ENCODE data around the gene FRY.

The FRY gene

DNA sequence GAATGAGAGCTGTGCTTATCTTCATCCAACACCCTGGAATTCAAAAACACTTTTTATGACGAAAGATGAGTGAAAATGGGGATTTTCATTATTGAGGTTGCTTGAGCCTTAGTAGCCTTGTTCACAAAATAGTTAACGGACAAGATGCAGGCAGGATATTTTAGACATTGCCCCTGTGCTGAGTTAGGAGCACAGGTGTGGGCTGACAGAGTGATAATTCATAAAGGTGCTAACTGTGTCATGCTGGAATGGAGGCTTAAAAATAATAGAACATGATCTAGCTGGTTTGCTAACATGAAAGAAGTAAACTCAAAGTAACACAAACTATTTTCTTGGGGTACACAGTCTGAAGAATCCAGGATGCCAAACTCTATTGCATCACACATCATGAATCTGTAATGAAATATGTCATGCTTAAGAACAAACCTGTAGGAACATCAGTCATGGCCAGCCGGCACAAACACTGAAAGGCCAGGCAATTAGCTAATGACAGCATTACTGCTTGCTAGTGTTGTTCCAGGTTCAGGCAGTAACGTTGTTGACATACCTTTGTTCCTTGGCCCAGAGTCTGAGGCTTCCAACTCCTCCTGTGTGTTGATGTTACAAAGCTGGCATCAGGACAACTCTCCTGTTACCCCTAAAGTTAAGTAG is 55.3 kb downstream of the FRY start:
- CTCF ChIA-PET: no interaction called here
- POLR2A ChIA-PET: no interaction called here
- no peak for TF ChIP-seq ARNT (IDR thresholded peaks at IDR 0.05)
- TF ChIP-seq SP1 (IDR thresholded peaks at IDR 0.05): no peak
- TF ChIP-seq ELF4 (IDR thresholded peaks at IDR 0.05): no peak
- no peak for TF ChIP-seq FOXK2 (IDR thresholded peaks at IDR 0.05)
- no peak for TF ChIP-seq LEF1 (IDR thresholded peaks at IDR 0.05; ENCODE audit: borderline replicate concordance)
- TF ChIP-seq CTBP1 (IDR thresholded peaks at IDR 0.05; ENCODE audit: borderline replicate concordance): no peak
- TF ChIP-seq NFRKB (IDR thresholded peaks at IDR 0.05): no peak
- TF ChIP-seq FOXA1 (IDR thresholded peaks at IDR 0.05): no peak
- TF ChIP-seq, protein P1, sequence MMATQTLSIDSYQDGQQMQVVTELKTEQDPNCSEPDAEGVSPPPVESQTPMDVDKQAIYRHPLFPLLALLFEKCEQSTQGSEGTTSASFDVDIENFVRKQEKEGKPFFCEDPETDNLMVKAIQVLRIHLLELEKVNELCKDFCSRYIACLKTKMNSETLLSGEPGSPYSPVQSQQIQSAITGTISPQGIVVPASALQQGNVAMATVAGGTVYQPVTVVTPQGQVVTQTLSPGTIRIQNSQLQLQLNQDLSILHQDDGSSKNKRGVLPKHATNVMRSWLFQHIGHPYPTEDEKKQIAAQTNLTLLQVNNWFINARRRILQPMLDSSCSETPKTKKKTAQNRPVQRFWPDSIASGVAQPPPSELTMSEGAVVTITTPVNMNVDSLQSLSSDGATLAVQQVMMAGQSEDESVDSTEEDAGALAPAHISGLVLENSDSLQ (IDR thresholded peaks at IDR 0.05): no peak
- no peak for TF ChIP-seq HDGF (IDR thresholded peaks at IDR 0.05; ENCODE audit: borderline replicate concordance)
- no peak for TF ChIP-seq ZNF384 (IDR thresholded peaks at IDR 0.05)
- TF ChIP-seq TARDBP (IDR thresholded peaks at IDR 0.05): no peak
- no peak for TF ChIP-seq L3MBTL2 (conservative IDR thresholded peaks at IDR 0.05)
- no peak for DNase-seq (ENCODE audit: extremely low spot score)

DNA sequence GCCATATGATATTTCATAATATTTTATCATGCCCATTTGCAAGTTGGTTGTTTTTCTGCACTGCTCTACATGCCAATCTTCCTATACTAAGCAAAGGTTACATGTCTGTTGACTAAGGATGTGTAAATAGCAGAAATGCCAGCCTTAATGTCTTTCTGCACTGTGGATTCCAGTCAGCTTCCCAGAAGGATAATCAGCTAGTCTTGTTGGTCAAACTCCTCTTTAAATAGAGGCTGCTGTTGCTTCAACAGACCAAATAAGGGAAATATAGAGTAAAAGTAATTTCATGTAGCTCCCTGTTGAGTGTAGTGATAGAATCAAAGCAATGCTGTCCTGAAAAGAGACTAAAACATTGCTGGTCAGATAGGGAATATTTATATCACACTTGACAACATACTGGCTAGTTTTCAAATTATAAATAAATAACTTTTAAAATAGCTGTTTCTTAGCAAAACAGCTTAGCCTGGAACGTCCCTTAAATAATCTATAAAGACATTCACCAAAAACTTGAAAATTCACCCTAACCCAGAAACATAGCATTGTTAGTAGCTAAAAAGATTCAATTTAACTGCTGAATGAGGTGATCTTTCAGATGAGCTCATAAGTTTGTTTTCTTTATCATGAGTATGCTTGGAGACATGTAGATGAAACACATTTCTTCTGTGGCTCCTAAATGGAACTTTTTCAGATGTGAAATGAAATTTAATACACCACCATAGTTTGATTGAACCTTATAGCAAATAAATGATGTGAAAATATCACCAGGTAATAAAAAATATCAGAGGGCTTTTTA is 56.6 kb downstream of the FRY start:
- no peak for DNase-seq (ENCODE audit: extremely low spot score)
- POLR2A ChIA-PET: no interaction called here
- CTCF ChIA-PET: no interaction called here
- TF ChIP-seq BHLHE40 (IDR thresholded peaks at IDR 0.05; ENCODE audit: borderline replicate concordance) (no peak), CTBP1 (IDR thresholded peaks at IDR 0.05; ENCODE audit: borderline replicate concordance) (no peak), NFRKB (IDR thresholded peaks at IDR 0.05) (no peak), SUZ12 (IDR thresholded peaks at IDR 0.05) (no peak), ARNT (IDR thresholded peaks at IDR 0.05) (no peak), LEF1 (IDR thresholded peaks at IDR 0.05; ENCODE audit: borderline replicate concordance) (no peak), FOXK2 (IDR thresholded peaks at IDR 0.05) (no peak), HDGF (IDR thresholded peaks at IDR 0.05; ENCODE audit: borderline replicate concordance) (no peak), SP1 (IDR thresholded peaks at IDR 0.05) (no peak), ZNF384 (IDR thresholded peaks at IDR 0.05) (no peak), L3MBTL2 (conservative IDR thresholded peaks at IDR 0.05) (no peak), FOXA1 (IDR thresholded peaks at IDR 0.05) (no peak), FOXM1 (IDR thresholded peaks at IDR 0.05; ENCODE audit: borderline replicate concordance) (no peak), TARDBP (IDR thresholded peaks at IDR 0.05) (no peak)
- TF ChIP-seq, protein P1 (IDR thresholded peaks at IDR 0.05): no peak

DNA sequence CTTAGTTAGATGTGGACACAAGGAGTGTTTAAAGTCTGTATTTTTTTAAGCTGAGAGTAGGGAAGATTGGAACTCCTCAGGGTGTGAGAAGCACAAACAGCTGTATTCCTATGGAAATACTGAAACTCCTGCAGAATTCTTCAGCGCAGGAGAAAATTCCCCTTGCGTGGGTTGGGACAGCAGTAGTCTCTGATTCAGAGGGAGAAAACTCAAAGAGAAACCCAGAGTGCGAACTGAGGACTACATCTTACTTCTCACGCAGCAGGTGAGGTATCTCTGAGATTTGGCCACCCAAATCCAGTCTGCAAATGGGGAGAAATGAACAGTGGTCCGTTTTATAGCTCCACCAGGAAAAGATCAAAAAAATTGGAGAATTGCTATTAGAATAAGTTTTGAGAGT is 60.9 kb downstream of the FRY start:
- no peak for TF ChIP-seq ELF4 (IDR thresholded peaks at IDR 0.05)
- TF ChIP-seq, protein P1 (IDR thresholded peaks at IDR 0.05): no peak
- no peak for TF ChIP-seq ARNT (IDR thresholded peaks at IDR 0.05)
- TF ChIP-seq FOXM1 (IDR thresholded peaks at IDR 0.05; ENCODE audit: borderline replicate concordance): no peak
- TF ChIP-seq FOXK2 (IDR thresholded peaks at IDR 0.05): no peak
- TF ChIP-seq NFRKB (IDR thresholded peaks at IDR 0.05): no peak
- TF ChIP-seq FOXA1 (IDR thresholded peaks at IDR 0.05): no peak
- no peak for TF ChIP-seq HDGF (IDR thresholded peaks at IDR 0.05; ENCODE audit: borderline replicate concordance)
- TF ChIP-seq LEF1 (IDR thresholded peaks at IDR 0.05; ENCODE audit: borderline replicate concordance): no peak
- TF ChIP-seq ZNF384 (IDR thresholded peaks at IDR 0.05): no peak
- TF ChIP-seq BHLHE40 (IDR thresholded peaks at IDR 0.05; ENCODE audit: borderline replicate concordance): no peak
- no peak for TF ChIP-seq CTBP1 (IDR thresholded peaks at IDR 0.05; ENCODE audit: borderline replicate concordance)
- no peak for TF ChIP-seq TARDBP (IDR thresholded peaks at IDR 0.05)
- ChIA-PET CTCF (no interaction called here), POLR2A (no interaction called here)
- no peak for DNase-seq (ENCODE audit: extremely low spot score)

DNA sequence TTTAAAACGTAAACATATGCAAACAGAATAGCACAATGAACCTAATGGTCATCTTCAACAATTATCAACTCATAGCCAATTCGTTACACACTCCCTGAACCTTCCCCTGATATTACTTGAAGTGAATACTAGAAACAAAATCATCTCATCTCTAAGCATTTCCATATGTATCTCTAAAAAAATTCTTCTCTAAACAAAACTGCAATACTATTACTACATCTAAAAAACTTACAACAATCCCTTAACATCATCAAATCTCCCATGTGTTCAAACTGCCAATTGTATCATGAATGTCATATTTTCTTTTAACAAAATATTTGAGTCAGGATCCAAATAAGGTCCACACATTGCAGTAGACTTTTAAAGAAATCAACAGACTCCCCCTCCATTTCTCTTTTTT is 61.4 kb downstream of the FRY start:
- DNase-seq (ENCODE audit: extremely low spot score): no peak
- TF ChIP-seq SP1 (IDR thresholded peaks at IDR 0.05): no peak
- TF ChIP-seq BHLHE40 (IDR thresholded peaks at IDR 0.05; ENCODE audit: borderline replicate concordance): no peak
- TF ChIP-seq FOXM1 (IDR thresholded peaks at IDR 0.05; ENCODE audit: borderline replicate concordance): no peak
- TF ChIP-seq FOXA1 (IDR thresholded peaks at IDR 0.05): no peak
- no peak for TF ChIP-seq LEF1 (IDR thresholded peaks at IDR 0.05; ENCODE audit: borderline replicate concordance)
- no peak for TF ChIP-seq TARDBP (IDR thresholded peaks at IDR 0.05)
- no peak for TF ChIP-seq HDGF (IDR thresholded peaks at IDR 0.05; ENCODE audit: borderline replicate concordance)
- TF ChIP-seq CTBP1 (IDR thresholded peaks at IDR 0.05; ENCODE audit: borderline replicate concordance): no peak
- ChIA-PET POLR2A (no interaction called here), CTCF (no interaction called here)

DNA sequence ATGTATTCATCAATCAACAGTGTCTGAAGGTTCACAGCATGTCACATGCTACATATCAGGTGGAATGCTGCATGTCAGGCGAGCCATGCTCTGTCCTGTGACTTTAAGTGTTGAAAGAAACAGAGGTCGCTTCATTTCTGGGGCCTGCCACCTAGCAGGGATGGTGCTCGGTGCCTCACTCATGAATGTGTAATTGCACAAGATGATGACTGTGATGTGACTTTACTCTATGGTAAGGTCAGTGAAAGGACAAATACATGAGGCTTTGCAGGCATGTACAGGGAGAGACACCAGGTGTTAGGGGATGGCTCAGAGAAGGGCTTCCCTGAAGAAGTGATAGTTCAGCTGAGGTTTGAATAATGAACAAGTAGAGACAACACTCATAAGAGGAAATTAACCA is 66.7 kb downstream of the FRY start:
- no peak for DNase-seq (ENCODE audit: extremely low spot score)
- TF ChIP-seq FOXK2 (IDR thresholded peaks at IDR 0.05) (no peak), TARDBP (IDR thresholded peaks at IDR 0.05) (no peak), BHLHE40 (IDR thresholded peaks at IDR 0.05; ENCODE audit: borderline replicate concordance) (no peak)
- TF ChIP-seq, protein P1 (IDR thresholded peaks at IDR 0.05): no peak
- ChIA-PET CTCF (no interaction called here), POLR2A (no interaction called here)
